ENCODE results near the gene ZCCHC14. TPM values are rescaled to one million over a fixed set of nuclear protein-coding genes. Genes with fewer than 3 reads are reported as not detected.

Gene ZCCHC14
- total and polyA plus RNA-seq, 10 of the 15 experiments (the other 5 are each of a cell fraction or from before 2014, with no cell fraction given): 0.02 to 0.26 (median 0.05) TPM; not detected in 3

- H3K9me3 ChIP-seq (replicated peaks; ENCODE audit: control insufficient read depth, insufficient read depth, low read length): no peaks in the 10 kb centered on the region; the same call in 2 of the 3 replicates
- peaks cover 3% of the 10 kb centered on the region for H3K4me1 ChIP-seq (ENCODE audit: control insufficient read depth, insufficient read depth, low read length)
- no peak overlapping the region for H3K27ac ChIP-seq (ENCODE audit: control insufficient read depth, insufficient read depth)
- ChIA-PET CTCF (interaction anchor here (1.0 kb wide), 1 partner anchor 19 kb away, joined by 3 read pairs; no protein-coding TSS in a partner anchor), SMC1A (ENCODE audit: uncharacterized antibody, unreplicated experiment) (no interaction called here), RAD21 (ENCODE audit: unreplicated experiment) (no interaction called here), POLR2A (no interaction called here)
- no peaks in the 10 kb centered on the region for H3K36me3 ChIP-seq (ENCODE audit: control insufficient read depth in 2 of 2, insufficient read depth in 2 of 2, low read length in 1 of 2)
- no peak overlapping the region for H3K9ac ChIP-seq (ENCODE audit: control insufficient read depth, insufficient read depth, low read length)
- no peak for DNase-seq (ENCODE audit: low read depth, low spot score)
- intact Hi-C loops (cut with micrococcal nuclease; ENCODE audit: unreplicated experiment) (no loop called here), in situ Hi-C loops (cut with MboI) (no loop called here)
- no peak overlapping the region for H3K4me3 ChIP-seq
- no peak for FAIRE-seq
- no peaks in the 10 kb centered on the region for H3K79me2 ChIP-seq (ENCODE audit: control insufficient read depth, insufficient read depth, low read length)
- no peak for ATAC-seq
- H2AFZ ChIP-seq (ENCODE audit: control insufficient read depth, low read depth, low read length): no peak overlapping the region
- TF ChIP-seq NR2C2 (IDR thresholded peaks at IDR 0.05; ENCODE audit: borderline replicate concordance, control insufficient read depth, insufficient read length, low read depth) (no peak), ZNF274 (IDR thresholded peaks at IDR 0.05; ENCODE audit: insufficient read depth, insufficient read length) (no peak), NFIC (IDR thresholded peaks at IDR 0.05; ENCODE audit: low read depth, low read length) (no peak), POLR2AphosphoS2 (IDR thresholded peaks at IDR 0.05; ENCODE audit: low read depth, low read length) (no peak), SREBF1 (IDR thresholded peaks at IDR 0.05; ENCODE audit: low read length) (no peak), ETV6 (conservative IDR thresholded peaks at IDR 0.05 in 1 of 2, IDR thresholded peaks at IDR 0.05 in 1 of 2; ENCODE audit: borderline replicate concordance in 1 of 2, low read depth in 1 of 2) (no peak), WRNIP1 (IDR thresholded peaks at IDR 0.05; ENCODE audit: borderline replicate concordance, low read depth, low read length) (no peak), STAT1 (conservative IDR thresholded peaks at IDR 0.05) (no peak), BCL11A (IDR thresholded peaks at IDR 0.05; ENCODE audit: low read depth, low read length) (no peak), HDGF (IDR thresholded peaks at IDR 0.05) (no peak), MYB (IDR thresholded peaks at IDR 0.05; ENCODE audit: borderline replicate concordance, low read depth, low read length) (no peak), RFX5 (IDR thresholded peaks at IDR 0.05; ENCODE audit: low read depth, low read length) (no peak), DPF2 (IDR thresholded peaks at IDR 0.05) (no peak)
- no peak overlapping the region for H3K4me2 ChIP-seq (ENCODE audit: control insufficient read depth, insufficient read depth)
- peaks cover 0 to 5% of the 10 kb centered on the region in 2 experiments; a peak in 1 of 4 replicates for H3K27me3 ChIP-seq (replicated peaks in 1 of 2; ENCODE audit: control insufficient read depth in 2 of 2, insufficient read depth in 2 of 2, low read length in 1 of 2)
- WGBS (ENCODE audit: insufficient coverage, insufficient replicate concordance, low lambda C conversion rate, missing lambda C conversion rate): 81% methylated on average over 26 of the region's 27 CpGs
- H4K20me1 ChIP-seq (ENCODE audit: control insufficient read depth, insufficient read depth): no peaks in the 10 kb centered on the region; the same call in 1 of the 2 replicates
- BruUV-seq (replicated peaks): no TSS peak
Measured at GRCh38 chr16:87412996-87413421, 79.8 kb downstream of the ZCCHC14 start.
